TTC549 (cell line): ENCODE measurements around the gene CALN1.
"Not testable (repeated sequence)": the region's sequence is repeated elsewhere in the genome, so short reads cannot be mapped to it uniquely, and the experiment has no call there.

Experiments used
- FAIRE-seq: peaks from 2 replicates; lab custom pipeline; 2012; peaks lifted over from hg19 to GRCh38; lab: Jason Lieb, UNC

Gene CALN1

GRCh38 chr7:71737931-71738540 lies 674.1 kb downstream of the CALN1 start:
- not testable (repeated sequence) for FAIRE-seq

DNA sequence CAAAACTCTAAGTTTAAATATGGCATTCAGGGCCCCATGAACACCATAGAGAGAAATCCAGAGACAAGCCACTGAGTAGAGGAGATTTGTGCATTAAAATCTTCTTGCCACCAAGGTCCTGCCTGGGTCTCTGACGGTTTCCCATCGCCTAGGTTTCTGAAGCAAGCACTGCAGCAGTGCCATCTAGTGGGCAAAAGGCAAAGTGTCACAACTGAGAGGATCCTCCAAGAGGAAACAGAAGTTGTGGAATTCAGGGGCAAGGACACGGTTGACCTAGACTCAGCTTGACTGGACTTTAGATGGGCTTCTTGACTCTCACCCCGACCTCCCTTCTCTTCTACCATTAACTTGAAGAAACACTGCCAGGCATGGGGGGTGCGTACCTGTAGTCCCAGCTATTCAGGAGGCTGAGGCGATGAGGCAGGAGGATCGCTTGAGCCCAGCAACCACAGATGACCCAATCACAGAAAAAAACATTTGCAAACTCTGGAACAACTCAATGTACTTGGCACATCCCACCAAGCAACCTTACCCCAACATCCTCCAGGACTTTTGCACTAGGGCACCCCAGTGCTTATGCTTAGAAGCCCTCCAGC lies 676.1 kb downstream of the CALN1 start:
- FAIRE-seq = no peak

DNA sequence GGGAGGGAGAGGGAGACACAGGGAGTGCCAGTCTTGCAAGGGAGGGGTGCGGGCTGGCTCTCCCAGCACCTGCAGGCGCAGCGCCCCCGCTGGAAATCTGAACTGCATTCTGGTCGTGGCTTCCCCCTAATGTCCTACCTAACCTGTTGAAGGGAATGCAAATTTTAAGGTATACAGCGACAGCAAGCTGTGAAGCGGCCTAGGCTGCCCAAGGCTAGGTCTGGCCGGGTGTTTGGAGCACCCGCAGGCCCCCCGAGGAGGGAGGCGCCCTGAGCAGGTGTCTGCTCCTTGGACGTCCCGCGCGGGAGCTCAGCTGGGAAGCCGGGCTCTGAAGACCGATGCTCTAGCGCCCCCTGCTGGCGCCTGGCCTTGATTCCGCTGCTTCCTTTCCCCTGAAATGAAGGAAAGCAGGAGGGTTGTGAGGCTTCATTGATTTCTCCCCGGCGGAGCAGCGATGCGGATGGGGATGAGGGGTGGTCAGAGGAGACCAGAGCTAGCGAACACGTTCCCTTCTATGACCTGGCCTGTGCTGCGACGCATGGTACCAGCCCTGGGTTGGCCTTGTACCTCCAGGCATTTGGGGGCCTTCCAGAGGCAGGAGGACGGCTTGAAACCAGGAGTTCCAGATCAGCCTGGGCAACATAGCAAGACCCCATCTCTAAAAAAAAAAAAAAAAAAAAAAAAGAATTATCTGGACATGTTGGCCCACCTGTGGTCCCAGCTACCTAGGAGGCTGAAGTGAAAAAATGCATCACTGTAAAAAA lies 678.8 kb downstream of the CALN1 start:
- no peak for FAIRE-seq

GRCh38 chr7:71731740-71732139 lies 680.4 kb downstream of the CALN1 start:
- no peak for FAIRE-seq
